Measurements from ENCODE around the gene UBE2G2.

UBE2G2 gene

DNA sequence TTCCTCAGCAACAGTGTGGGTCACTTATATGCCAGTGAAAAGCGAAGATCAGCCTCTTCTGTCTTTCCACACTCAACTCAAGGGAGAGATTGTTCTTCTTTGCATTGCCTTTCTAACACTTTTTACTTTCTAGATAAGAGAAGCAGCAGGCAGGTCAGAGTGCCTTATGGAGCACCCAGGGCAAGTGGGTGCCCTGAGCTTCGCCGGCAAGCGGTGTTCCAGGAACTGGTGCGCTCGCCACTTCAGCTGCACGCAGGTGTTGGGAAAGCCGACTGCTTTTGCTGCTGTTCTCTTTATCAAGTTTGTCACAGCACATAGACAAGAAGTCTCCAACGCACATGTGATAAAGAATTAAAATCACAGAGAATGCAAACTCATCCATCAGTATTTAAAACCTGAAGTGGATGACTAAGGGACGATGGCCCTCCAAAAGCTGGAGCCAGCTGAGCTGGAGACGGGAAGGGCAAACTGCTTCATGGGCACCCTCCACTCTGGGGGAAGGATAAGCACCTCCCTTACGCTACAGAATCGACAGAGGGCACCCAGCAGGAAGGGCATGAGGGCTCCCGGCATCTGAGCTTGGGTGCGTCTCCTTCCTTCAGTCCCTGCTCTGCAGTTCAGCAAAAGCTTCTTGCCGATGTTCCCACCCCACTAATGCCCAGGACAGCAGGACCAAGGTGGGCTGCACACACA, 20.7 kb downstream of the UBE2G2 start:
- TF ChIP-seq CTCF (conservative IDR thresholded peaks at IDR 0.05) = no peak
- no peak overlapping the region for H3K27ac ChIP-seq

DNA sequence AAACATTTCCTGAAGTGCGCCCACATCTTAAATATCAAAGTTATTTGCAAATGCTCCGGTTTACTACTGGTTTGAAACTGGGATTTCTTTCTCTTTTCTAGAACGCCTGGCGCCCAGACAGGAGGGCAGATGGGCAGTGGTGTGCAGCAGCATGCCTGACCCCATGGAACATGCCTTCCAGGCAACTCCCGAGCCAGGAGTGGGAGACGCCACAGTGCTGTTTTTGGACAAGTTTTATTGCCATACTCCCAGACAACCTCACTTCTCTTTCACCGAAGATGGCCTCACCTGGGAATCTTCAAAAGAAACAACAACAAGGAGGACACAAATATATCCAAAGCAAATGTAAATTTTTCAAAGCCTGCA, 21.5 kb downstream of the UBE2G2 start:
- TF ChIP-seq ZFX (IDR thresholded peaks at IDR 0.05) (no peak), CTCF (conservative IDR thresholded peaks at IDR 0.05) (no peak)
- no peak overlapping the region for H3K27ac ChIP-seq

GRCh38 chr21:44779417-44780136, 22.0 kb downstream of the UBE2G2 start:
- no peak overlapping the region for H3K27ac ChIP-seq
- TF ChIP-seq ZFX (IDR thresholded peaks at IDR 0.05) (no peak), CTCF (conservative IDR thresholded peaks at IDR 0.05) (no peak)

DNA sequence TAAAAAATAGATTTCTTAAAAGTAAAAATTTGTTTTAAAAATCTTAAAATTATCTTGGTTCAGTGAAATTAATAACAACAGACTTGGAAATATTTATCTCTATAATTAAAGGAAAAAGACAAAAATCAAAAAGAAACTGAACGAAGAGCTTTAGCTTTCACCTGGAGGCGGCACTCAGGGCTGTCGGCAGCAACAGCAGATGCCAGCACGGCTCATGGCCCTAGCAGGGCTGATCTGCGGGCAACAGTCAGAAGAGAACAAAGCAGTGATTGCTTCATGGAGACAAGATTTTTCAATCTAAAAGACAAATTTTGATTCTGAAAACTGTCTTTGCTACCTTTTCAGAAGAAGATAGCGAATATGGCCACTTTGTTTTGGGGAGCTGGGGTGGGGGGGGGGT, 22.6 kb downstream of the UBE2G2 start:
- no peak overlapping the region for H3K27ac ChIP-seq
- TF ChIP-seq ZFX (IDR thresholded peaks at IDR 0.05) (no peak), CTCF (conservative IDR thresholded peaks at IDR 0.05) (no peak)

DNA sequence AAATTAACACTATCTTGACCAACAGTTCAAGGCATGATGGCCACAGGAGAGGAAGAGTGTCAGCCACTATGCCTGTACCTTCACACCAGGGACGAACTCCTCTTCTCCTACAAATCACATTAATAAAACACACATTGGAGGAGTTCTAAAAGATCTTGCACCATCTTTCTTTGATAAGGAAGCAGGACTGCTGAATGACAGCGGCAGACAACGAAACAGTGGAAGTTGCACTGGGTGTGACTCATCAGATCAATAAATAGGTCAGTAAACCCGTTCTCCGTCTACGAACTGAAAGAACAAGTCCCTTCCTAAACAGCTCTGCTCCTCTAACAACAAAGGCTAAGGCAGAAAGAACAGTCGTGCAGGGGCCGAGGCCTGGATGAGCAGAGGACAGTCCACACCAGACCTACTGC, 23.1 kb downstream of the UBE2G2 start:
- H3K27ac ChIP-seq = no peak overlapping the region
- TF ChIP-seq ZFX (IDR thresholded peaks at IDR 0.05) (no peak), CTCF (conservative IDR thresholded peaks at IDR 0.05) (no peak)

- no peak overlapping the region for H3K27ac ChIP-seq
- TF ChIP-seq ZFX (IDR thresholded peaks at IDR 0.05) (no peak), CTCF (conservative IDR thresholded peaks at IDR 0.05) (no peak)
Measured at GRCh38 chr21:44778094-44778493, 23.5 kb downstream of the UBE2G2 start.

DNA sequence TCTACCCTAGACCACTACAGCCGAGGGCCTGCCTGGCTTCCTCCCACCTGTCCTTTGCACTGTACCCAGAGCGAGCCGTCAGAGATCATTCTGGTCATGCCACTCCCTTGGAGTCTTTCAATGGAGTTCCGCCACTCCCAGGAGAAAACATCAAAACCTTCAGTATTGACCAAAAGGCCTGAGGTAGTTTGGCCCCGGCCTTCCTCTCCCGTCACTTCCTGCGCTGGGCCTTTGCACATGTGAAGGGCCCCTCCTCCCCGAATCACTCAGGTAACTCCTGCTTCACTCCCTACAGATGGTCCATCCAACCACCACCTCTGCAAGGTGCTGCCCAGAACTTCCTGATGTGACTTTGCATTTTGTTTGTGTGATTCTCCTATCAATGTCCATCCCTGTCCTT, 26.6 kb downstream of the UBE2G2 start:
- no peak for TF ChIP-seq ZFX (IDR thresholded peaks at IDR 0.05)
- no peak for TF ChIP-seq CTCF (conservative IDR thresholded peaks at IDR 0.05)
- H3K27ac ChIP-seq = peak overlapping the region; percentile 9; the same call in 1 of the 2 replicates
